Measurements from ENCODE around the gene NKD2. TPM values are rescaled to one million over a fixed set of nuclear protein-coding genes. Genes with fewer than 3 reads are reported as not detected.

NKD2 gene
- polyA plus RNA-seq, 1 donor (not counting 4 experiments of a cell fraction or from before 2014, with no cell fraction given), result not detected

DNA sequence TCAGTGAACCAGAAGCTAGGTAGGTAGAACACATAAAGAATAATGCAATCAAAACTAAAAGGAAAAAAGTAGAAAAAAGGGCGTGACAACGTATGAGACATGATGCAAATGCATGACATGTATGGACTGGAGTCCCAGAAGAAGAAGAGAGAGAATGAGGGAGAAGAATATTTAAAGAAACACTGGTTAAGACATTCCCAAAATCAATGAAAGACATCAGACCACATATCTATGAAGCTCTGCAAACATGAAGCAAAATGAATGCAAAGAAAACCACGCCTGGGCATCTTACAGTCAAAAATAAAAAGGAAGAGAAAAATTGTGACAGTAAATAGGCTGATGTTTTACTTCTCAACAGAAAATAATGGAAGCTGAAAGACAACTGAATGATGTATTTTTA, 23.8 kb upstream of the NKD2 start:
- Histone ChIP-seq H3K4me3 (ENCODE audit: control insufficient read depth in 2 of 3, extremely low read depth in 1 of 3, insufficient read depth in 2 of 3, low read depth in 1 of 3, low read length in 3 of 3) (no peak overlapping the region), H3K27ac (ENCODE audit: control insufficient read depth, insufficient read depth, low read length) (no peak overlapping the region), H3K79me2 (ENCODE audit: control insufficient read depth, insufficient read depth, low read length) (no peaks in the 10 kb centered on the region), H2AFZ (ENCODE audit: control insufficient read depth, low read length) (no peak overlapping the region), H3K4me2 (ENCODE audit: control insufficient read depth, extremely low read depth, insufficient read depth, low read depth, low read length) (no peak overlapping the region), H3K9ac (ENCODE audit: control insufficient read depth, extremely low read depth, insufficient read depth, low read length) (no peak overlapping the region), H3K4me1 (ENCODE audit: control insufficient read depth, extremely low read depth, insufficient read depth, low read length) (no peaks in the 10 kb centered on the region), H4K20me1 (ENCODE audit: control insufficient read depth, extremely low read depth, insufficient read depth, low read length) (no peaks in the 10 kb centered on the region), H3K36me3 (ENCODE audit: control insufficient read depth in 2 of 2, extremely low read depth in 1 of 2, insufficient read depth in 2 of 2, low read length in 2 of 2) (no peaks in the 10 kb centered on the region), H3K27me3 (ENCODE audit: control insufficient read depth, extremely low read depth, insufficient read depth, low read length) (no peaks in the 10 kb centered on the region), H3K9me3 (ENCODE audit: control insufficient read depth, low read depth, low read length) (peaks cover 5% of the 10 kb centered on the region), H3K9me1 (ENCODE audit: control insufficient read depth, extremely low read depth, insufficient read depth, low read length) (no peaks in the 10 kb centered on the region)
- no peak for DNase-seq (ENCODE audit: low read depth, low spot score)
- TF ChIP-seq, protein P1, sequence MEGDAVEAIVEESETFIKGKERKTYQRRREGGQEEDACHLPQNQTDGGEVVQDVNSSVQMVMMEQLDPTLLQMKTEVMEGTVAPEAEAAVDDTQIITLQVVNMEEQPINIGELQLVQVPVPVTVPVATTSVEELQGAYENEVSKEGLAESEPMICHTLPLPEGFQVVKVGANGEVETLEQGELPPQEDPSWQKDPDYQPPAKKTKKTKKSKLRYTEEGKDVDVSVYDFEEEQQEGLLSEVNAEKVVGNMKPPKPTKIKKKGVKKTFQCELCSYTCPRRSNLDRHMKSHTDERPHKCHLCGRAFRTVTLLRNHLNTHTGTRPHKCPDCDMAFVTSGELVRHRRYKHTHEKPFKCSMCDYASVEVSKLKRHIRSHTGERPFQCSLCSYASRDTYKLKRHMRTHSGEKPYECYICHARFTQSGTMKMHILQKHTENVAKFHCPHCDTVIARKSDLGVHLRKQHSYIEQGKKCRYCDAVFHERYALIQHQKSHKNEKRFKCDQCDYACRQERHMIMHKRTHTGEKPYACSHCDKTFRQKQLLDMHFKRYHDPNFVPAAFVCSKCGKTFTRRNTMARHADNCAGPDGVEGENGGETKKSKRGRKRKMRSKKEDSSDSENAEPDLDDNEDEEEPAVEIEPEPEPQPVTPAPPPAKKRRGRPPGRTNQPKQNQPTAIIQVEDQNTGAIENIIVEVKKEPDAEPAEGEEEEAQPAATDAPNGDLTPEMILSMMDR (optimal IDR thresholded peaks at IDR 0.05 in 1 of 3, IDR thresholded peaks at IDR 0.05 in 1 of 3, conservative IDR thresholded peaks at IDR 0.05 in 1 of 3; ENCODE audit: extremely low read depth in 1 of 3, insufficient read depth in 2 of 3, low read length in 3 of 3), result no peak
- no peak for TF ChIP-seq EZH2 (IDR thresholded peaks at IDR 0.05; ENCODE audit: low read length)
- dilution Hi-C loops (cut with MboI; ENCODE audit: extremely low pct_ligation_motif_present, low sequenced_read_pairs), result no loop called here
- FAIRE-seq, result no peak

DNA sequence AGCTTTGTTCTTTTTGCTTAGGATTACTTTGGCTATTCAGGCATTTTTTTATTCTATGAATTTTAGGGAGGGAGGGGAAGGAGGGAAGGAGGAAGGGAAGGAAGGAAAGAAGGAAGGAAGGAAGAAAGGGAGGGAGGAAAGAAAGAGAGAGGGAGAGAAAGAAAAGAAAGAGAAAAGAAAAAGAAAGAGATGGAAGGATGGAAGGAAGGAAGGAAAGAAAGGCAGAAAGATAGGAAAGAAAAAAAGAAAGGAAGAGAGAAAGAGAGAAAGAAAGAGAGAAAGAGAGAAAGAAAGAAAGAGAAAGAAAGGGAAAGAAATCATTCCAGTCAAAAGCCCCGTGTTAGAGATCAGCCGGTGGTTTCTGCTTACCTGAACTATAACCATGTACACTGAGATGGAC, 20.8 kb upstream of the NKD2 start:
- dilution Hi-C loops (cut with MboI; ENCODE audit: extremely low pct_ligation_motif_present, low sequenced_read_pairs), result no loop called here
- DNase-seq (ENCODE audit: low read depth, low spot score), result no peak
- no peaks in the 10 kb centered on the region for H3K9me1 ChIP-seq (ENCODE audit: control insufficient read depth, extremely low read depth, insufficient read depth, low read length)
- no peak overlapping the region for H3K4me2 ChIP-seq (ENCODE audit: control insufficient read depth, extremely low read depth, insufficient read depth, low read depth, low read length)
- no peaks in the 10 kb centered on the region for H3K79me2 ChIP-seq (ENCODE audit: control insufficient read depth, insufficient read depth, low read length)
- no peaks in the 10 kb centered on the region for H4K20me1 ChIP-seq (ENCODE audit: control insufficient read depth, extremely low read depth, insufficient read depth, low read length)
- FAIRE-seq, result no peak
- no peak overlapping the region for H3K9ac ChIP-seq (ENCODE audit: control insufficient read depth, extremely low read depth, insufficient read depth, low read length)
- H3K36me3 ChIP-seq (ENCODE audit: control insufficient read depth in 2 of 2, extremely low read depth in 1 of 2, insufficient read depth in 2 of 2, low read length in 2 of 2), result no peaks in the 10 kb centered on the region
- no peaks in the 10 kb centered on the region for H3K4me1 ChIP-seq (ENCODE audit: control insufficient read depth, extremely low read depth, insufficient read depth, low read length)
- H3K4me3 ChIP-seq (ENCODE audit: control insufficient read depth in 2 of 3, extremely low read depth in 1 of 3, insufficient read depth in 2 of 3, low read depth in 1 of 3, low read length in 3 of 3), result no peak overlapping the region
- no peak for TF ChIP-seq EZH2 (IDR thresholded peaks at IDR 0.05; ENCODE audit: low read length)
- TF ChIP-seq, protein P1 (optimal IDR thresholded peaks at IDR 0.05 in 1 of 3, IDR thresholded peaks at IDR 0.05 in 1 of 3, conservative IDR thresholded peaks at IDR 0.05 in 1 of 3; ENCODE audit: extremely low read depth in 1 of 3, insufficient read depth in 2 of 3, low read length in 3 of 3), result no peak
- H3K9me3 ChIP-seq (ENCODE audit: control insufficient read depth, low read depth, low read length), result peaks cover 5% of the 10 kb centered on the region
- no peak overlapping the region for H2AFZ ChIP-seq (ENCODE audit: control insufficient read depth, low read length)
- peaks cover 3% of the 10 kb centered on the region for H3K27me3 ChIP-seq (ENCODE audit: control insufficient read depth, extremely low read depth, insufficient read depth, low read length)
- H3K27ac ChIP-seq (ENCODE audit: control insufficient read depth, insufficient read depth, low read length), result no peak overlapping the region
